ENCODE measurements around the gene LAD1. TPM values are rescaled to one million over a fixed set of nuclear protein-coding genes. Genes with fewer than 3 reads are reported as not detected.

The LAD1 gene
- total RNA-seq, 1 donor = not detected

DNA sequence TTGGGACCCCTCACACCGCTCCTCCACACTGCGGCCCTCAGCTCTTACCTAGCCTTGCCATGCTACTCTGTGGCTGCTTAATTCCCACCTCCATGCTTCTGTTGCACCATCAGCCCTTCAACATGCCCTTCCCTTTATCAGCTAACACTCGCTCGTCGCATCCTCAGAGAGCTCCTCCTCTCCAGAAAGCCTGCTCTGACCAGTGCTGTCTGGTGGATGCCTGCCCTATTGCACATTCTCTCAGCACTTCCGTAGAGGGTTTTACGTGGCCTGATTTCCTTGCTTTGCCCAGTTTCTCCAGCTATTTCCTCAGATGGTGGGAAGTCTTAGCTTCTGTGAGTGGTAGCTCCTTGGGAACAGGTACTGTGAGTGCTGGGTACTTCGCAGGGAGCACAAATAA, 10.3 kb upstream of the LAD1 start:
- TF ChIP-seq, protein P1, sequence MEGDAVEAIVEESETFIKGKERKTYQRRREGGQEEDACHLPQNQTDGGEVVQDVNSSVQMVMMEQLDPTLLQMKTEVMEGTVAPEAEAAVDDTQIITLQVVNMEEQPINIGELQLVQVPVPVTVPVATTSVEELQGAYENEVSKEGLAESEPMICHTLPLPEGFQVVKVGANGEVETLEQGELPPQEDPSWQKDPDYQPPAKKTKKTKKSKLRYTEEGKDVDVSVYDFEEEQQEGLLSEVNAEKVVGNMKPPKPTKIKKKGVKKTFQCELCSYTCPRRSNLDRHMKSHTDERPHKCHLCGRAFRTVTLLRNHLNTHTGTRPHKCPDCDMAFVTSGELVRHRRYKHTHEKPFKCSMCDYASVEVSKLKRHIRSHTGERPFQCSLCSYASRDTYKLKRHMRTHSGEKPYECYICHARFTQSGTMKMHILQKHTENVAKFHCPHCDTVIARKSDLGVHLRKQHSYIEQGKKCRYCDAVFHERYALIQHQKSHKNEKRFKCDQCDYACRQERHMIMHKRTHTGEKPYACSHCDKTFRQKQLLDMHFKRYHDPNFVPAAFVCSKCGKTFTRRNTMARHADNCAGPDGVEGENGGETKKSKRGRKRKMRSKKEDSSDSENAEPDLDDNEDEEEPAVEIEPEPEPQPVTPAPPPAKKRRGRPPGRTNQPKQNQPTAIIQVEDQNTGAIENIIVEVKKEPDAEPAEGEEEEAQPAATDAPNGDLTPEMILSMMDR (IDR thresholded peaks at IDR 0.05; ENCODE audit: insufficient read depth, low read length) = no peak
- DNase-seq (ENCODE audit: low read depth) = no peak
- no peak overlapping the region for H3K4me3 ChIP-seq (ENCODE audit: low read depth, low read length)

DNA sequence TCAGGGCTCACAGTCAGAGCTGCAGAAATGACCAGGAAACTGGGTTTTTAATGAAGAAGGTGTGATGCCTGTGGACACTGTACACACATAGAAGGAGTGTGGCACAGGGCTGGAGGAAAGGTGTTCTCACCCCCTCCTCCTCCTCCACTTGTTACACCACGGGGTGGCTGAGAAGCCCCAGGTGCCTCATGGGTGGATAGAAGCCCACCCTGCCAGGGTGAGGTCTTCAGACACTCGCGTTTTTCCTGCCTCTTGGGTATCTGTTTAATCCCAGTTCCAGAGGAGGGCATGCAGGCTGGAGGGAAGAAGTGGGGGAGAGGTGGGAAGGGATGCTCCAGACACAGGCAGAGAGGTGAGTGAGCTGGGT, 9.7 kb upstream of the LAD1 start:
- no peak for DNase-seq (ENCODE audit: low read depth)
- TF ChIP-seq, protein P1 (IDR thresholded peaks at IDR 0.05; ENCODE audit: insufficient read depth, low read length) = no peak
- no peak overlapping the region for H3K4me3 ChIP-seq (ENCODE audit: low read depth, low read length)

DNA sequence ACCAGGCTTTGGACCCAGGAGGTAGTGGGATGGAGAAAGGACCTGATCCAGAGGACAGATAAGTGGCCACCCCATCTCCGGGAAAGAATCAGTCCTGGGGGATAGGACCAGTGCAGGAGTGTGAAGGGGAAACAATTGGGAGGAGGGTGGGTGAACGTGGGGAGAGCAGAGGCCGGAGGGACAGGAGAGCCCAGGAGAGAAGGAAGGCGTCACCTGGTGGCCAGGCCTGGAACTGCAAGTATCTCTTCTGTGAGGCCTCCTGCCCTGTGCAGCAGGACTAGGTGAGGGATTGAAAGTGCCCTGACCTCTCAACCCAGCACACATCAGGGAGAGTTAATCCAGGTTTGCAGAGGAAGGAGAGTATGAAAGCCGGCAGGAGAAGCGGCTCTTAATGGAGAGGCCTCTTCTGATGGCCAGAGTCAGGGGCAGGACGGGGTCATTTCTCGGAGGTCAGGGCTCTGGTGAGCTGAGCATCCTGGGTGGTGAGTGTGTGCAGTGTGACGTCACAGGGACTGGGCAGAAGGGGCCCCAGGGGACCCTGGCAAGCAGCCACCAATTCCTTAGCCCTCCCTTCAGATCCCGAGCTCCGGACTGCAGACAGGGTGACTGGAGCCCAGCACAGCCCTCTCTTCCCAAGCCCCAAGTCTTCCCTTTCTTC, 9.2 kb upstream of the LAD1 start:
- TF ChIP-seq, protein P1 (IDR thresholded peaks at IDR 0.05; ENCODE audit: insufficient read depth, low read length) = peak; percentile 97
- no peak overlapping the region for H3K4me3 ChIP-seq (ENCODE audit: low read depth, low read length)
- DNase-seq (ENCODE audit: low read depth) = peak; percentile 70

DNA sequence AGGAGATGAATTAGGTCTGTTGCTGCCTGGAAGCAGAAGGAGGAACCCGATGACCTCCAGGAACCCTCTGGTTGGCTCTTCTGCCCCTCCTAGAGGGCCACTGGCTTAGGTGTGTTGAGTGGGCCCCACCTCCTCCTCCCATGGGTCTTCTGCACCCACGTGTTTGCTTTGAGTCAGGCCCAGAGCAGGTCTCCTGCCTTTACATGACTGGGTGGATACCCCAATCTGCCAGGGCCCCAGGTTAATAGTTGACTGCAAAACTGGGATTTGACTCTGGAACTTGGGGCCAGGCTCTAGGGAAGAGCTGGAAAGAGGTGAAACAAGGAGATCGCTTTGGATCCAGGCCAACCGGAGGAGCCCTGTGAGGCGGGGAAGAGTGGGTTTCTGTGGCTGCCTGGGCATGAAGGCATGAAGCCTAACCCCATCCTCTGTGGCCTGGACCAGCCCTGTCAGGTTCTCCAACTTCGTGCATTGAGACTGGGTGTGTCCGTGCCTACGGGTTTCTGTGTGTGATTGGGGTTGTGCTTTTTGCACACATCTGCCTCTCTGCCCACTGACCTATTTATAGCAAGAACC, 7.8 kb upstream of the LAD1 start:
- H3K4me3 ChIP-seq (ENCODE audit: low read depth, low read length) = no peak overlapping the region
- TF ChIP-seq, protein P1 (IDR thresholded peaks at IDR 0.05; ENCODE audit: insufficient read depth, low read length) = no peak
- no peak for DNase-seq (ENCODE audit: low read depth)

DNA sequence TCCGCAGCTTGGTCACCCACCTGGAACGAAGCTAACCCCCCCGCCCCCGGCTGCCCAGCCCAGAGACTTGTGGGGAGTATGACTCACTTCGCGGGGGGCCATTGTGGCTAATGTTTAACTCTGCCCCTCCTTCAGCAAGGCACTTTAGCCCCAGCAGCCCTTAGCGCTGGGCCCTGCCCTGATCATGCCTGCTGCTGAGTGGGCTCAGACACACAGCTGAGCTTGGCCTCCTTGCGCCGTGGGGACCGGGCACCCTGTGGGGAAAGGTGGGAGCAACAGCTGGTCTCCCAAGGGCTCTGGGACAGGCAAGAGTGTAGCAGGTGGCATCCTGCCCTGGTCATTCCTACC, 6.3 kb upstream of the LAD1 start:
- H3K4me3 ChIP-seq (ENCODE audit: low read depth, low read length) = no peak overlapping the region
- no peak for DNase-seq (ENCODE audit: low read depth)
- TF ChIP-seq, protein P1 (IDR thresholded peaks at IDR 0.05; ENCODE audit: insufficient read depth, low read length) = no peak

DNA sequence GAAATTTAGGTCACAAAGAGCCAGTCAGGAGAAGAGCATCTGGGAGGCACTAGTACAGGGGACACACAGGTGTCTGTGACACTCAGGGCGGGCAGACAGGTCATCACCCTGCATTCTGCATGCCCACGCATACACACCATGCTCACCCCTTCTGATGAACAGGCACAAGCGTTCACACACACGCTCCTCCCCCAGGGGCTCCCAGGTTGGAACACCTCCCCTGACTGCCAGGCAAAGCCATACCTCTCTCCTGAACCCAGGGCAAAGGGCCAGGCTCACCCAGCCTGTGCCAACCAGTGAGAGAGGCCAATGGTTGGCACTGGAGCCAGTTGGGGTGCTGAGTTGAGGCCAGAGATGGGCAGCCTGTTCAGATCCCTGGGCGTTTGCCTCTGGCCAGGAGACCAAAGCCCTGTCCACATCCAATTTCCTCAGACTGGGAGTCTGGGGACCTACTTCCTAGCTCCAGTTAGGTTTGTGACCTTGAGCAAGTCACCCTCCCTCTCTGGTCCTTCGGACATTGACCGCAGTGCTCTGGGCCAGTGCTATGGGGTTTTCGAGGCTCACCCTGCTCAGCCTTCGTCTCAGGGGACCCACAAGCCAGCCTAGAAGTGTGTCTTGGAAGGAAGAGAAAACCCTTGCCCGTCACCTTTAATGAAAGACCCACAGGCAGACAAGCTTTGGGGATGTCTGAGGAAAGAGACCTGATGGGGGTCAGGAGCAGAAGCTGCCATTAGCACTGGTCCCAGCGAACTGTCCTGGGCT, 5.8 kb upstream of the LAD1 start:
- no peak overlapping the region for H3K4me3 ChIP-seq (ENCODE audit: low read depth, low read length)
- DNase-seq (ENCODE audit: low read depth) = no peak
- TF ChIP-seq, protein P1 (IDR thresholded peaks at IDR 0.05; ENCODE audit: insufficient read depth, low read length) = no peak

All from fibroblast of the aortic adventitia (primary cell).